Glutamatergic neuron (in vitro differentiated cells): ENCODE data around the gene RABGGTA. TPM values are rescaled to one million over a fixed set of nuclear protein-coding genes. Genes with fewer than 3 reads are reported as not detected.
A peak's percentile ranks its signal among the peaks of the same experiment; 100 is the strongest.

ENCODE experiments used
- DNase-seq: peaks from one replicate; pipeline ENCODE4 v3.0.0; 2022
- H3K27ac Mint-ChIP-seq: one replicate; pipeline ENCODE4 v1.8.0; 2020; ENCODE audit warnings: mild to moderate bottlenecking, mixed read lengths, inconsistent platforms; ENCODE audit not compliant: unreplicated experiment
- H3K27me3 Mint-ChIP-seq: one replicate; pipeline ENCODE4 v1.8.0; 2020; ENCODE audit warnings: mild to moderate bottlenecking, moderate library complexity, mixed read lengths, inconsistent platforms; ENCODE audit not compliant: unreplicated experiment
- H3K36me3 Mint-ChIP-seq: one replicate; pipeline ENCODE4 v1.8.0; 2020; ENCODE audit warnings: mild to moderate bottlenecking, mixed read lengths, inconsistent platforms; ENCODE audit not compliant: unreplicated experiment
- H3K4me1 Mint-ChIP-seq: one replicate; pipeline ENCODE4 v1.8.0; 2020; ENCODE audit warnings: mild to moderate bottlenecking, low read depth, mixed read lengths, inconsistent platforms; ENCODE audit not compliant: unreplicated experiment
- H3K4me3 Mint-ChIP-seq: one replicate; pipeline ENCODE4 v1.8.0; 2020; ENCODE audit warnings: mild to moderate bottlenecking, mixed read lengths, inconsistent platforms; ENCODE audit not compliant: unreplicated experiment
- H3K9me3 Mint-ChIP-seq: one replicate; pipeline ENCODE4 v1.8.0; 2020; ENCODE audit warnings: mild to moderate bottlenecking, moderate library complexity, mixed read lengths, inconsistent platforms; ENCODE audit not compliant: unreplicated experiment
- total RNA-seq: library from RNA; stranded (reverse); fragmentation: NEBNext Ultra II Directional; extraction: Animal tissue kit (Norgen Biotek cat#: 25700); gene quantifications from one replicate; pipeline ENCODE4 v1.2.1, GENCODE V29; 2021; ENCODE audit not compliant: unreplicated experiment
- TF ChIP-seq, protein P1 (sequence below): fragments of 200-600 bp; sonication (generic); IDR thresholded peaks from one replicate; pipeline ENCODE4 v1.5.0; 2021; ENCODE audit not compliant: partially characterized antibody, unreplicated experiment

The RABGGTA gene
- total RNA-seq, 1 donor from 2014 or later: 30.3 TPM

DNA sequence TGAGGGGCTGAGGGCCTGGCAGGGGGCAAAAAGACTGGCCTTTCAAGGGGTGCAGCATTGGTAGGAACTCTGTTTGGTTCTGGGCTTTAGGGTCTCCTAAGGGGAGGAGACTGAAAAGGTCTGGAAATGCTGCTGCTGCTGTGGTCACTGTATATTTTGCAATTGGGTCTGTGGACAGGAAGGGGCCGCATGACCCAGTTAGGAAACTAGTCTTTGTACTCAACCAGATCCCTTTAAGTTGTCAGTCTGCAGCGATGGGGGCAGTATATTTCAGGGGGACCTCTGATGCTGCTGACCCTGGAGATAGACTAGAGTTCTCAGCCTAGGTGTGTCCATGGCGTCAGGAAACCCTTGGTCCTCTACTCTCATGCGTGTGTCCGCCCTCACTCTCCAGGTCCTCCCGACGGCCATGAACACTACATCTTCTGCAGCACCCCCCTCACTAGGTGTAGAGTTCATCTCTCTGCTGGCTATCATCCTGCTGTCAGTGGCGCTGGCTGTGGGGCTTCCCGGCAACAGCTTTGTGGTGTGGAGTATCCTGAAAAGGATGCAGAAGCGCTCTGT lies 43.9 kb upstream of the RABGGTA start:
- Mint-ChIP-seq H3K4me3 (no peak overlapping the region), H3K4me1 (peaks cover under 1% of the 10 kb centered on the region), H3K36me3 (no peaks in the 10 kb centered on the region), H3K27me3 (peaks cover 20% of the 10 kb centered on the region), H3K27ac (peak overlapping the region; percentile 56), H3K9me3 (peaks cover 4% of the 10 kb centered on the region)
- no peak for DNase-seq
- TF ChIP-seq, protein P1, sequence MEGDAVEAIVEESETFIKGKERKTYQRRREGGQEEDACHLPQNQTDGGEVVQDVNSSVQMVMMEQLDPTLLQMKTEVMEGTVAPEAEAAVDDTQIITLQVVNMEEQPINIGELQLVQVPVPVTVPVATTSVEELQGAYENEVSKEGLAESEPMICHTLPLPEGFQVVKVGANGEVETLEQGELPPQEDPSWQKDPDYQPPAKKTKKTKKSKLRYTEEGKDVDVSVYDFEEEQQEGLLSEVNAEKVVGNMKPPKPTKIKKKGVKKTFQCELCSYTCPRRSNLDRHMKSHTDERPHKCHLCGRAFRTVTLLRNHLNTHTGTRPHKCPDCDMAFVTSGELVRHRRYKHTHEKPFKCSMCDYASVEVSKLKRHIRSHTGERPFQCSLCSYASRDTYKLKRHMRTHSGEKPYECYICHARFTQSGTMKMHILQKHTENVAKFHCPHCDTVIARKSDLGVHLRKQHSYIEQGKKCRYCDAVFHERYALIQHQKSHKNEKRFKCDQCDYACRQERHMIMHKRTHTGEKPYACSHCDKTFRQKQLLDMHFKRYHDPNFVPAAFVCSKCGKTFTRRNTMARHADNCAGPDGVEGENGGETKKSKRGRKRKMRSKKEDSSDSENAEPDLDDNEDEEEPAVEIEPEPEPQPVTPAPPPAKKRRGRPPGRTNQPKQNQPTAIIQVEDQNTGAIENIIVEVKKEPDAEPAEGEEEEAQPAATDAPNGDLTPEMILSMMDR: no peak

DNA sequence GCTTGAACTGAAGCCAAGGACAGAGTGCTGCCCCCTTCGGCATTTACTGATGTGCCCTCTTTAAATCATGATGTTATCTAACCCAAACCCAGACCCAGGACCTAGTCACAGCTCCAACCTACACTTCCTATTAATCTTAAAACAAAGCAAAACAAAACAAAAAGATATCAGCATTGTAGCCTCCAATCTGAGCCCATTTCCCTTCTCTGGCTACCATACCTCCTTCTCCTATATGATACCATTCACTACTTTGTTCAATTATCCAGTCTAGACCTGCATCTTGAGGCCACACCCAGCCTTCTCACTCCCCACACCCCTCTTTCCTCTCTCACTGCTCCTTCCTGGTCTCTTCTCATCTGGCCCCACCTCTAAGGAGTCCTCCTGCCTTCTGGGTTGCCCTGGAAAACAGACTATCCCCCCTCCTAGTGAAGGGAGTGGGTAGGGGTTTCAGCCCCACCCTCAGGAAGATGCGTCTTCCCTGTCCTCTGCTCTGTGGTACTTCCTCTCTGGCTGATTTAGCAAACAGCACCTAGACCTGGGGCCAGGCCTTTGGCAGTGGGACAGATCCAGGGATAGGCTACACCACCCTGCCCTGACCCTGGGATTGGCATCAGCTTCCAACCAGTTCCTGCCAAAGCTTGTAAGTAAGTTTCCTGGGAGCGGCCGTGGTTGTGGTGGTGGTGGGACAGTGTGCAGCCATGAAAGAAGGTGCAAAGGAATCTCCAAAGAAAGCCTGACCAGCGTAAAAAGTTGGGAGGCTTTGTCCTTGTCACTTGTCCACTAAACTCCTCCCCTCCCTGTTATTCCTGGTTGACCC lies 43.2 kb upstream of the RABGGTA start:
- Mint-ChIP-seq H3K4me1 (peaks cover 2% of the 10 kb centered on the region), H3K27me3 (peaks cover 23% of the 10 kb centered on the region), H3K27ac (no peak overlapping the region), H3K36me3 (no peaks in the 10 kb centered on the region), H3K9me3 (peaks cover 6% of the 10 kb centered on the region), H3K4me3 (no peak overlapping the region)
- TF ChIP-seq, protein P1: no peak
- no peak for DNase-seq

DNA sequence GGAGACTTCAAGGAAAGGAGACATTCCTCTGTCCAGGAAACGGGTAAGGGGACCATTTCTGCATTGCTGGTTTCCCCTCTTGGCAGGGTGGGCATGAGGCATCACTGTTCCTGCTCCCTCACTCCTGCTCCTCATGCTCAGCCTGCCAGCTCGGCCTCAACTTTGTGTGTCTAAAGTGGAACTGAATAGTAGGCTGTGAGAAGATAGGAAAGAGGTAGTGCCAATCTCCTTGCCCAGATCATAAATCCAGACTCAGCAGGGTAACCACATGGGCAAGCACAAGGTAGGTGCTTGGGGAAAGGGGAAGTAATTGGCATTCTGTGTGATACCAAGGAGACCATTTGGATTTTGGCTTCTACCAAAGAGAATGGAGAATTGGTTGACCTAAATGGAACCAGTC lies 42.5 kb upstream of the RABGGTA start:
- H3K27ac Mint-ChIP-seq: no peak overlapping the region
- TF ChIP-seq, protein P1: no peak
- no peak for DNase-seq
- H3K36me3 Mint-ChIP-seq: no peaks in the 10 kb centered on the region
- H3K9me3 Mint-ChIP-seq: peaks cover 6% of the 10 kb centered on the region
- H3K4me3 Mint-ChIP-seq: no peak overlapping the region
- H3K4me1 Mint-ChIP-seq: peaks cover 2% of the 10 kb centered on the region
- peaks cover 20% of the 10 kb centered on the region for H3K27me3 Mint-ChIP-seq

DNA sequence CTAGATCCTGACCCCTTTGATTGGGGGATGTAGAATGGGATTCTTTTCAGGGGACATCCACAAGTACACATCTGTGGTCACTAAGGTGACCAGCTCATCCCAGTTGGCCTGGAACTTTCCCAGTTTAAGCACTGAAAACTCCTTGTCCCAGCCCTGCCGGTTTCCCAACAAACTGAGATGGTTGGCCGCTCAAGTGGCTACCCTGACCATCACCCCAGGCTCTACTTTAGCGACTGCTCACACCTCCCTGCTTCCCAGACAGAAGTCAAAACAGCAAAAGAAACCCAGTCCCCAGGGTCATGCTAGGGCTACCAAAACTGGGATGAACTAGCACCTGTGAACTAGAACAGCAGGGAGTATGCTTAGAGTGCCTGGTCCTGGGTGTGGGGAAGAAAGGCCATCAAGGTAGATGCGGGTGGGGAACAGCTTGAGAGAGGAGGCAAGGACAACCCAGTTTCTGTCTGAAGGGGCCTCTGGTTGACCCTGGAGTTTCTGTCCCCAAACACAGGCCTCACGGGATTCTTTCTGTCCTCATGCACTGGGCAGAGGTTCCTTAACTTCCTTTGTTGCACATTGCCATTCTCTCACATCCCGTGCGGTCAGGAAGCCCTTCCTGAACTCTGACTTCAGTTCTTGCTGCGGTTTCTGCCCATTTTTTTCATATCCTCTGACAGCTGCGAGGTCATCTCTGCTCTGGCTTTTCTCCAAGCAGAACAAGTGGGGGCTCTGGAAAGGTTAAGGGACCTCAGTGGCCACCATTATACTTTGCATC lies 41.5 kb upstream of the RABGGTA start:
- no peak overlapping the region for H3K4me3 Mint-ChIP-seq
- H3K36me3 Mint-ChIP-seq: no peaks in the 10 kb centered on the region
- DNase-seq: no peak
- TF ChIP-seq, protein P1: no peak
- peaks cover 19% of the 10 kb centered on the region for H3K27me3 Mint-ChIP-seq
- peaks cover 2% of the 10 kb centered on the region for H3K4me1 Mint-ChIP-seq
- peaks cover 4% of the 10 kb centered on the region for H3K9me3 Mint-ChIP-seq
- no peak overlapping the region for H3K27ac Mint-ChIP-seq
